NCI-H446 (cell line): ENCODE measurements around the gene HMGN5.
A peak's percentile ranks its signal among the peaks of the same experiment; 100 is the strongest.

Experiments
- DNase-seq, 2 experiments: peaks; one replicate each; lab custom pipeline; 2025; lab: John Stamatoyannopoulos, UW

HMGN5 gene, protein sequence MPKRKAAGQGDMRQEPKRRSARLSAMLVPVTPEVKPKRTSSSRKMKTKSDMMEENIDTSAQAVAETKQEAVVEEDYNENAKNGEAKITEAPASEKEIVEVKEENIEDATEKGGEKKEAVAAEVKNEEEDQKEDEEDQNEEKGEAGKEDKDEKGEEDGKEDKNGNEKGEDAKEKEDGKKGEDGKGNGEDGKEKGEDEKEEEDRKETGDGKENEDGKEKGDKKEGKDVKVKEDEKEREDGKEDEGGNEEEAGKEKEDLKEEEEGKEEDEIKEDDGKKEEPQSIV

DNA sequence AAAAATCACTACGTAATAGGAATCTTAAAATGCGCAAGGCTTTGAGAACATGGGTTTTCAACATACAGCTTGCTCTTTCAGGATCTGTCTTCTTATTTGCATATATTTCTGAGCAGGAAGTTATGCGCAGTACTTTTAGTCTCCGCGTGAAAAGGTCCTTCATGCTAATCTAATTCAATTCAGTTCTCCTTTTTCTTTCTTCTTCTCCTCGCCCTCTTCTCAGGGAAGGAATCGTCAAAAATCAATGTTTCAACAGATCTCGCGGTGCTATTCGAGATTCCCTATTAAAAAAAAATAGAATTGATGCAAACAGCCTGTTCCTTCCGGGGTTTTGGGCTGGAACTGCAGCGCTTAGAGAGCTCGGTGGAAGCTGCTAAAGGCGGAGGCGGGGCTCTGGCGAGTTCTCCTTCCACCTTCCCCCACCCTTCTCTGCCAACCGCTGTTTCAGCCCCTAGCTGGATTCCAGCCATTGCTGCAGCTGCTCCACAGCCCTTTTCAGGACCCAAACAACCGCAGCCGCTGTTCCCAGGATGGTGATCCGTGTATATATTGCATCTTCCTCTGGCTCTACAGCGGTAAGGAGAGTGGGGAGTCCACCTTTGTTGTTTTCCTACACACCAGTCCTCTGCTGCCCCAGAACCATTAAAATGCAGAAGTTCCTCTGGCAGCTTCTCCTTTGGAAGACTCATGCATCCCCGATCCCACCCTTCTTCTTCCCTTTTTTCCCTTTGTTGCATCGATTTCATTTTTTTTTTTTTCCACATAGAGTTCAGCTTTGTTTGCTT, at the start of gene HMGN5, which contains the start of gene SH3BGRL:
TSS of gene HMGN5 (minus strand) at position 243 of the 785 bp plus-strand sequence. CDS start 80,364 bp downstream, outside the sequence.
TSS of gene SH3BGRL (plus strand) at position 432 of the 785 bp plus-strand sequence. CDS start at position 531, 99 bp downstream.
- peak; percentile 7 to 58 for DNase-seq

DNA sequence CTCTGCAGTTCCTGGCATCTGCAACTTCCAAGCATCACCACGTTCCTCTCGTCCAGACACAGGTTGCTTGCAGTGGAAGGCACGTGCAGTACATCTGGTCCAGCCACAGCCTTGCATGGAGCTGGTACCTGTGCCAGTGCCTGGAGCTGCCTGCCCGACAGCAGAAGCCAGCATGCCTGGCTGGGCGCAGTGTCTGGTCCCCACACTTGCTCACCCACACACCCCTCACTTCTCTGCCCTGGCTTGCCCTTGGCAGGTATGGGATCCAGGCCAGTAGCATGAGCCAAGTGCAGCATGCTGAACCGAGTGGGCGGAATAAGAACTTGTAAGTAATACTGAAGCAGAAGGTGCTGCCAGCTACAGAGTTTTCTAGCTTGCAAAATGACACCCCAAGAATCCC, 40.0 kb upstream of the HMGN5 start:
- DNase-seq = no peak

DNA sequence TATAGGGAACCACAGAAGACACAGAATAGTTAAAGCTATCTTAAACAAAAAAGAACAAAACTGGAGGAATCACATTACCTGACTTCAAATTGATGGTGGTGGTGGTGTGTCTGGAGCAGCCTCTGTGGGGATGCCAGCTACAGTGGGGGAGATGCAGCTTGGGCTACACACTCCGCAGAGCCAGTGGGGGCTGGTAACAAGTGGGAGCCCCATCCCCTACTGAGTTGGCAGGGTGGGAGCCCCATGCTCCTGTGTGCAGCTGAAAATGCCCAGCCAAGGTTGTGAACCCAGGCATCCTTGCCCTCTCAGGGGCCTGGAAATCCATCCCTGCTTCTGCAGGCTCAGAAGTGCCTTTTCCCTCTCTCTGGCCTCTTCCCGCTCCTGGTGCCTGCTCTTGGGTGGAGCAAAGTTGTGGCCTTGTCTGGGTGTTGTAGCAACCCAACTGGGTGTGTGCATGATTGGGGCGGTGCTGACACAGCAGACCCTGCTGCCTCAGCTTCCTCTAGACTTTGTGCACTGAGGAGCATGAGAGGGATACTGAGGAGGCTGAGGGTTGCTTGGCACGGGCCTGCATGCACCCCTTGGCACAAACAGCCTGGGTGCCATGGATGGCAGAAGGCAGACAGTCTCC, 39.1 kb upstream of the HMGN5 start:
- no peak for DNase-seq

DNA sequence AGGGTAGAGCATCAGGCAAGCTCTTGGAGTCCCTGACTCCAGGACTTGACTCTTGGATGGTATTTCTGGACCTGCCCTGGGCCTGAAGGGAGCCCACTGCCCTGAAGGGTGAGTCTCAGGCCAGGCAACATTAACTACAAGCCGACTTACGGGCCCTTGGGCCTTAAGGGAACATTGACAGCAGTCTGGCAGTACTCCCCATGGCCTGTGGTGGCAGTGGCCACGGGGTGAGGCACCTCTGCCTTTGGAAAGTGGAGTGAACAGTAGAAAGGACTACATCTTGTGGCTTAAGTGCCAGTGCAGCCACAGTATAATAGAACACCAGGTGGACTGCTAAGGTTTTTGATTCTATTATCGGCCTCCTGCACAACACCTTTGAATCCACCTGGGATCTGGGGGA, 36.5 kb upstream of the HMGN5 start:
- no peak for DNase-seq

DNA sequence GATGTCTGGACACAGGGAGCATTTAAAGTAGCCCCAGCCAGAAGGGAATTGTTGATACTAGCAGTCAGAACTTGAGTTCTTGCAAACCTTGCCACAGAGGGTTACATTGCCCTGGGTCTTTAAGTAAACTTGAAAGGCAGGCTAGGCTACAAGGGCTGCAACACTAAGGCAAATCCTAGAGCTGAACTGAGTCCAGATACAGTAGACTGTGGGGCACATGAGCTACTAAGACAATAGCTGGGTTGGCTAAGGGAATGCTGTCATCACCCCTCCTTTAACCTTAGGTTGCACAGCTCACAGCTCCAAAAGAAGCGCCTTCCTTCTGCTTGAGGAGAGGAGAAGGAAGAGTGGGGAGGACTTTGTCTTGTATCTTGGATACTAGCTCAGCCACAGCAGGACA, 35.8 kb upstream of the HMGN5 start:
- no peak for DNase-seq

DNA sequence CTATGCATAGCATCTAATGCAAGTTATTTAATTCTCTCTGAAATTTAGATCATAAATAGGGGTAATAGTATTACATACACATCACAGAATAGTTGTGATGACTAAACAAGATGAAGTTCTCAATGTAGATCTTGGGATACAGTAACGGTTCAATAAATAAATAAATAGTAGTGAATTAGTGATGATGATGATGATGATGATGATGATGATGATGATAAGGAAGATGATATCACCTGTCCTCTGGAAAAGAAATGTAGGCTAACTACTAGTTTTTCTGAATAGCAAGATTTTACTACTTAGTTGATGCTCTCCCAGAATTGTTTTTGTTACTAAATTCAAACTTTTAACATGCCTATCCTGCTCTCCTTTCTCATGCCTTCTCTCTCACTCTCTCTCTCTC, 30.5 kb upstream of the HMGN5 start:
- no peak for DNase-seq

DNA sequence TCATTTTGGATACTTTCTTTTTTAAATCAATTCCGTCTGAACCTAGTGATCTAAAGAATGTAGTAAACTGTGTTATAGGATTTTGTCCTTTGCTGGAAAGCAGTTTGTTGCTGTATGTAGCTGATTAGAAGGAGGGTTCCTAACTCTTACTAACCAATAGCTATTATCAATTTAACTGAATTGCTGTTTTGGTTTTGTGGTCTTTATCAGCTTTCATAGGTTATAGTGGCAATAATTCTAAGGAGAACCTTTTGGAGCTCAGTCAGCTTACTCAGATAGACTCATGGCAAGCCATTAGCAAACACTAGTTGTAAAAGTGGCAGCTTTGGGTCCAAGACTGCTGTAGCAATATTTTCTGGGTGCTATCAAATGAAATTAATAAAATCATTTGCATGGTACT, 29.8 kb upstream of the HMGN5 start:
- no peak for DNase-seq

DNA sequence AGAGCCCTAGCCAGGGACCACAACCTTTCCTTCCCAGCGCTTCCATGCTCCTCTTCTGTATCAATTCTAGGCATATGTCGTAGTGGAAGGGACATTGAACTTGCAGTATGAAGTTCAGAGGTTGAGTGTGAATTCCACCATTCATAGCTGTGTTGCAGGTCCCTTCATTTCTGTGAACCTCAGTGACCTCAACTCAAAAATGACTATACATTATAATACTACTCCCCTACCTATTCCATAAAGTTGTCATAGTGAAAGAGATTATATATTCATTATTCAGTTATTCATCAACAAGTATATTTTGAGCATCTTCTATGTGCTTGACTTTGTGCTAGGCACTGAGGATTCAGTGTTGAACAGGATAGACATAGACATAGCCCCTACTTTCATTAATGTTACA, 28.2 kb upstream of the HMGN5 start:
- no peak for DNase-seq

DNA sequence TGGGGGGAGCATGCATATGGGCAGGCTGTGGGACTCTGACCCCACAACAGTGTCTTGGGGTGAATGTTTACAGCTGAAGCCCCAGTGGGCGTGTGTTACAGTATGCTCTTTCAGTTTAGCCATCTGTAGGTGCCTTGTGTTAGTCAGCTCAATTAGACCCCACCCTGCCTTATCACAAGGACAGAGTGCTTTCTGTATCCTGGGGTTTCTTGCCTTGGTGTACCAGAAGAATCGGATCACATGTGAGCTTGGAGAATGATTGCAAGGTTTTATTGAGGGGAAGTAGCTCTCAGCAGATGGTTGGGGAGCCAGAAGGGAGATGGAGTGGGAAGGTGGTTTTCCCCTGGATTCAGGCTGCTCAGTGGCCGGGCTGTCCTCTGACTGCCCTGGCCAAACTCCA, 27.5 kb upstream of the HMGN5 start:
- no peak for DNase-seq

DNA sequence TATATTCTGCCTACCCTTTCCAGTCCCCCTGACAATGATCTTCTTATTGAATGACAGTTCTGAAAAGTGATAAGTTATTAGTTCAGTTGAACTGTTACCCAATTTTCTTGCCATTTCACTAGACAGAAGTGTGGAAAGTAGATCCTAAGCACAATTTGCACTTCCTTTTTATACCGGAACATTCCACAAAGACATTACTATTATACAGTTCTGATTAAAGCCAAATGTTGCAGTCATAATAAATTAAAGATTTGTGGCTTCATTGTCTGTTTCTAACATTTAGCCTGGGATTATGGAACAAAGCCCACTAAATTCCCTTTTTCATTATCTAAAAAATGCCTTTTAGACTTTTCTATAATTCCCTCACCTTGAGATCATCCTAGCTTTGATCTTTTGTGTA, 14.0 kb upstream of the HMGN5 start:
- no peak for DNase-seq

DNA sequence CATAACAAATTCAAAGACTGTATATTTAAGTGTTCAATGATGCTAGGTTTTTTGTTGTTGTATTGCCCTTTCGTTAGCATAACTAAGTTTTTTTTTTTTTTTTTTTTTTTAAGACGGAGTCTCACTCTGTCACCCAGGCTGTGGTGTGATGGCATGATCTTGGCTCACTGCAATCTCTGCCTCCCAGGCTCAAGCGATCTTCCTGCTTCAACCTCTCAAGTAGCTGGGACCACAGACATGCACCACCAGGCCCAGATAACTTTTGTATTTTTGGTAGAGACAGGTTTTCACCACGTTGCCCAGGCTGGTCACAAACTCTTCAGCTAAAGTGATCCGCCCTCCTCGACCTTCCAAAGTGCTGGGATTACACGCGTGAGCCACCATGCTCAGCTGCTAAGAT, 7.2 kb upstream of the HMGN5 start:
- no peak for DNase-seq

DNA sequence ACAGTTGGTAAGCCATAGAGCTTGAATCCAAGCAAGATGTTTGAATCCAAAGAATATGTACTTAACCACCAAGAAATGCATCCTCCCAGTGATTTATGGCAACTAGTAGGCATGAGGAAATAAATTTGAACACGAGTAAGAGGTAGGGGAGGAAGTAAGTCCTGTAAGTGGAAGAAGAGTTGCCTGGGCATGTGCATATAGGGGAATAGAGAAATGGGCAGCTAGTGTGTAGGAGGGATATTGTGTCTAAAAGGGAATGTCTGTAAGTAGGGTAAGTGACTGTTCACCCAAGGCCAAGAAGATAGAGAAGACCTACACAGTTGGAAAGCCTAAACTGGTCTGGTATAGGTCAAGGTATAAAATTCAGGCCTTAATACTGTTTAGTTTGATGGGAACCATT, 4.8 kb upstream of the HMGN5 start:
- DNase-seq = no peak

DNA sequence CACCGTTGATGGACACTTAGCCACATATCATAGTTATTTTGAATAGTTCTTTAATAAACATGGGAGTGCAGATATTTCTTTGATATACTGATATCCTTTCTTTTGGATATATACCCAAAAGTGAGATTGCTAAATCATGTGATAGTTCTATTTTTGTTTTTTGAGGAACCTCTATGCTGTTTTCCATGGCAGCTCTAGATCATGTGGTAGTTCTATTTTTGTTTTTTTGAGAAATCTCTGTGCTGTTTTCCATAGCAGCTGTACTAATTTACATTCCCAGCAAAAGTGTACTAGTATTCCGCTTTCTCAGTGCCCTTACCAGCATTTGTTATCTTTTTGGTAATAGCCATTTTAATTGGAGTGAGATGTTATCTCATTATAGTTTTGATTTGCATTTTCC, 3.8 kb upstream of the HMGN5 start:
- no peak for DNase-seq

DNA sequence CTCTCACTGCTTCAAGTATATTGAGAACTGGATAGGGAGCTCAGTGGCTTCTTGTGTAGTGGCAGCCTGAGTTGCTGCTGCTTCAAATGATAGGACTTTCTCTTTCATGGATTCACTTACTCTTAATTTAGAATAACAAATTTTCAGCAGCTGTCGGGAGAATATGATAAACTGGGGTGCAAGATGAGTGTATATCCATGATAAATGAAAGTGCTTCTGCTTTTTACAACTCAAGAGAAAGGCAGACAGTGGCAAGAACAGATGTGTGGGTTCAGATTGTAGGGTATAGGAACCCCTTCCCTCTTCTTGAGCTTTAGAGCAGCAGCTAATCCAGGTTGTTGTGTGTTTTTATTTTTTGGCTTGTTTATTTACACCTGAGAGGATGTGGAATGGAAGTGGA, 1.2 kb upstream of the HMGN5 start:
- no peak for DNase-seq

DNA sequence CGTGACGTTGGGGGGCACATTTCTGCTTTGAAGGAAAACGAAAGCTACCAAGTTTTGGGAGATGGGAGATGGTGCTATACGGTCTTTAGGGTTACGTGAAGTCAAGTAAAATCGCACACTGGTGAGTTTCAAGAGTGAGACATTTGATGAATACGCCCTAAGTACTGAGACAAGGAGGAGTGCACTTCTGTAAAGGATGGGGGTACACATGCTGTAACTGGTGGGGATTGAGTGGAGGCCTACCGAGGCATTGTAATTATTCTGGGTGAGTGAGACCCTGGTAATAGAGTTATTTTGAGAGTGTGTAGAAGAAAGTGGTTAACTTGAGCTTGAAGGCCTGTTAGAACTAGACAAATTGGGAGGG, 725 bp upstream of the HMGN5 start:
- no peak for DNase-seq

DNA sequence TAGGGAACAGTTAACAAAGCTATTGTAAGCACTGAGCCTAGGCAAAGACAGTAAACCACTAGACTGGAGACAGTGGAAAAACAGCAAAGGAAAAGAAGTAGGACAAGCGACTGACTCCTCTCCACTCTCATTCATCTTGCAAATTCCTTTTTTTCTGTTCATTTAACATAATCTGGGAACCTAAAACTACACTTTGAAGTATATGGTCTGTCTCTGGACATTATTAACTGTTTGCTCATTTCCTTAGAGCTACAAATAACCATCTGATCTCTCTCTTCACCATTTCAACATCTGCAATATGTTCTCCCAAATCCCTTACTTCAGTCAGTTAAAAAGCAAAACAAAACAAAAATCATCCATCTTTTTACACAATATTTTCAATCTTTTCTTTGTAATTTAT, 642 bp downstream of the HMGN5 start:
- no peak for DNase-seq

DNA sequence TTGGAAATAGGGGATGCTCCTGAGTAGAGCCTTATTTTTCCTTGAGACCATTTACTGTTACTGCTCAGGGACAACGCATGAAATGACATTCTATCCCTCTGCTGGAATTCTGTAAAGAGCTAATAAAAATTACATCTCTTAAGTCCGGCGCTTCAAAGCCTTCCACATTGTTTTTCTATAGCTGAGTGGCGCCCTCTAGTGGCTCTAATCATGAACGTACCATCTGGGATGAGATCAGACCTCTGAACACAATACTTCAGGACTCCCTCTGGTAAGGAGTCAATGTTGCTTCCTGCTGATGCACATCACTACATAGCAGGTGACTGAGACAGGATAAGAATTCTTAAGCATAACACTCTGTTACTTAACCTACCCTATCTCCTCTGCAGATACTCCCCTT, 6.0 kb downstream of the HMGN5 start:
- DNase-seq = peak in 1 of 2 experiments; percentile 62

DNA sequence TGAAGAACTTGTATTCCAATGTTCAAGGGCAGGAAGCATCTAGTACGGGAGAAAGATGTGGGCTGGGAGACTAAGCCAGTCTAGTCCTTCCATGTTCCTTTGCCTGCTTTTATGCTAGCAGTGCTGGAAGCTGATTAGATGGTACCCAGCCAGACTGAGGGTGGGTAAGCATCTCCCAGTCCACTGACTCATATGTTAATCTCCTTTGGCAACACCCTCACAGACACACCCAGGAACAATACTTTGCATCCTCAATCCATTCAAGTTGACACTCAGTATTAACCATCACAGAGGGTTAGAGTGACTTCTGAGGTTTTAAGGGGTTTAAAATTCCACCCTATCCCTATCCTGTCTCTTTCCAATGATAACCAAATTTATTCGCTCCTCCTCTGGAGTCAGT, 6.5 kb downstream of the HMGN5 start:
- DNase-seq = no peak

DNA sequence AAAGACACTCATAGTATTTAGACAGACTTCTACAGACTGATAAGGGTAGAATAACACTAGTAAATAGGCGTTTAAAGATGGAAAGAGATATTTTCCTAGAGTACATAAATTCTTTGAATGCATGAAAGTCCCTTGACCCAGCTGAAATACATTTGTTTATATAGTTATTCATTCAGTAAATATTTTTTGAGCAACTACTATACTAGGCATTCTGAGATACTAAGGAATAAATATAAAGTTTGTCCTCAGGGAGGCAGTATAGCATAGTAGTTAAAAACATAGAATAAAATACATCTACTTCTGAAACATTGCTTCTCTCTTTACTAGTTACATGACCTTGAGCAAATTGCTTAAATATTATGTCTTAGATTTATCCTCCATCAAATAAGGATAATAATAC, 27.4 kb downstream of the HMGN5 start:
- no peak for DNase-seq

DNA sequence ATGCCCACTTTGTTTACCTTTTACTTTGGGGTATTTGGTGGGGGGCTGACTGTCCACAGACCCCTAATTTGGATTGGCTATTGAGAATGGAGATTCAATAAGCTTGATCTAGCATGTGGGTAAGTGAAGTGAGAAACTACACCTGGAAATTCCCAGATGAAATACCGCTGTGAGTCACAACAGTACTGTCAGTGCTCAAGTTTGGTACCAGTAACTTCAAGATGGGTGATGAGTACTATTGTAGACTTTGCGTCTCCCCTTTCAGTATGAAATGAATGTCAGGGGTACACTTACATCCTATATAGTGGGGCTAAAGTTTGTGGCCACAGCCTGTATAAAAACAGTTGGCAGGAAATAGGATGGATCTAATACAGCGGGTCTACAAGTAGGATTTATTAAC, 33.3 kb downstream of the HMGN5 start:
- no peak for DNase-seq

DNA sequence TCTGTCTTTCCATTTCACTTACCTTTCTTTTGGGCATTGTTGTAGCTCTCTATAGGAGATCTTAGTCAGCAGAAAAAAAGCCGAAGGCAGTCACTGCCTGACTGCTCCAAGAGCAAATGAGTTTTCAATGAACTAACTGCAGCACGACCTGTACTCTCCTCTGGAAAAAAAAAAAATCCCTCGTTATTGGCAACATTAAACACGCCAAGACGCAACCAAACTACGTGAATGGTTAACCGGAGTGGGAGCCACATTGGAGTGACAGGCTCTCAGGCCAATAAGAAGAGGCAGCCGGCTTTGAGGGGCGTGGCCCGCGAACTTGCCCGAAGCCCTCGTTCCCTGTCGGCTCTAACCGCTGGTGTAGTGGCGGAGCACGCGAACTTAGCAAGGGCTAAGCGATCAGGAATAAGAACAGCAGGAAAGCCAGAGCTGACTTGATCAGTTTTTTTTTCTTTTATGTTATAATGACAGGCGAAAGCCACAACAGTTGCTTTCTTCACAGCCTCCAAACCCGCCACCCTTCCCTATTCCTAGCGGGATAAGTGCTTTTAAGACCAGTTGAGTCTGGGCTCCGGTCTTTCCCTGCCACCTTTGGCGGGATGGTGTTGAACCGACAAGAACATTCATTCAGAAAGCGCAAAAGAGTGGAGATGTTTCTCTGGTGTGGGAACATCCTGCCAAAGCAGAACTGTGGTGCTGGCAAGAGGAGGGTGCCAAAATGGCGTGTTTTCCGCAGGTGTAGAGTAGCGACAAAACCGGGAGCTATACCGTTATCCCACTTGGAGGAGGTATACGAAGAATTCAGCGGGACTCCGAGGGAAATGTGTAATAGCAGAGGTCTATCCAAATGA, 80.0 kb downstream of the HMGN5 start:
- DNase-seq = peak; percentile 72 to 94

DNA sequence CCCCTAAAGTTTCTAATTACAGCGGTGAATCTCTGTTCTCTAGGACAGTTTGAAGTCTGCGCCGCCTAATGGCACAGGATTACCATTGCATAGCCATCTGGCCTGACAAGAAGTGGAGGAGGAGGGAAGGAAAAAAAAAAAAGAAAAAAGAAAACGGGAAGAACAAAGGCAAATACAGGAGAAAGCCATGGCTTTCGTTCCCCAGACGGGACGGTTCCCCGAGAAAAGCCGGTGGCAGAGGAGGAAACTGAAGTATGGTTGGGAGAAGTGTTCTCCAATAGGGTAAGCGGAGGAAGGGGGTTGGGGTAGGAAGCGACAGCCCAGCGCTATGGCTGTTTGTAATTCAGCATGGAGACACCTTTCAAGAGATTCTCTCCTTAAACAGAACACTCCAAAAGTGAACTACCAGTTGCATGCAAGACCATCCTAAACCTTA, 80.8 kb downstream of the HMGN5 start:
- peak; percentile 4 to 54 for DNase-seq
